B cell (primary cell): ENCODE data around the gene KIF16B.

Experiments
- EZH2 ChIP-seq: IDR thresholded peaks from 2 replicates; pipeline ENCODE4 v1.6.1; 2012; ENCODE audit warnings: borderline replicate concordance, low read depth, mild to moderate bottlenecking, moderate library complexity, low read length; ENCODE audit not compliant: insufficient read depth, poor library complexity, severe bottlenecking
- TF ChIP-seq, protein P1 (sequence below): fragments of 200-600 bp; IDR thresholded peaks from one replicate; pipeline ENCODE4 v1.8.0; 2022; ENCODE audit warnings: antibody characterized with exemption, mild to moderate bottlenecking

DNA sequence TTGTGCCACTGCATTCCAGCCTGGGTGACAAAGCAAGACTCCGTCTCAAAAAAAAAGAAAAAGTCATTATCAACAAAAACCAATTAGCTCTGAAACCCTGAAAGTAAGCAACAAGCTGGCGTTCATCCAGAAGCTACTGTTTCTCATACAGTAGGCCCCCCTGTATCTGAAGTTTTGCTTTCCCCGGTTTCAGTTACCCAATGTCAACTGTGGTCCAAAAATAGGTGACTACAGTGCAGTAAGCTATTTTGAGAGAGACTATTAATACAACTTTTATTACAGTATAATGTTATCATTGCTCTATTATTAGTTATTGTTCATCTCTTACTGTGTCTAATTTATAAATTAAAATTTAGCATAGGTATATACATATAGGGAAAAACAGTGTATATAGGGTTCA is 135.1 kb downstream of the KIF16B start:
- TF ChIP-seq, protein P1, sequence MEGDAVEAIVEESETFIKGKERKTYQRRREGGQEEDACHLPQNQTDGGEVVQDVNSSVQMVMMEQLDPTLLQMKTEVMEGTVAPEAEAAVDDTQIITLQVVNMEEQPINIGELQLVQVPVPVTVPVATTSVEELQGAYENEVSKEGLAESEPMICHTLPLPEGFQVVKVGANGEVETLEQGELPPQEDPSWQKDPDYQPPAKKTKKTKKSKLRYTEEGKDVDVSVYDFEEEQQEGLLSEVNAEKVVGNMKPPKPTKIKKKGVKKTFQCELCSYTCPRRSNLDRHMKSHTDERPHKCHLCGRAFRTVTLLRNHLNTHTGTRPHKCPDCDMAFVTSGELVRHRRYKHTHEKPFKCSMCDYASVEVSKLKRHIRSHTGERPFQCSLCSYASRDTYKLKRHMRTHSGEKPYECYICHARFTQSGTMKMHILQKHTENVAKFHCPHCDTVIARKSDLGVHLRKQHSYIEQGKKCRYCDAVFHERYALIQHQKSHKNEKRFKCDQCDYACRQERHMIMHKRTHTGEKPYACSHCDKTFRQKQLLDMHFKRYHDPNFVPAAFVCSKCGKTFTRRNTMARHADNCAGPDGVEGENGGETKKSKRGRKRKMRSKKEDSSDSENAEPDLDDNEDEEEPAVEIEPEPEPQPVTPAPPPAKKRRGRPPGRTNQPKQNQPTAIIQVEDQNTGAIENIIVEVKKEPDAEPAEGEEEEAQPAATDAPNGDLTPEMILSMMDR = no peak
- TF ChIP-seq EZH2 = no peak
